NCI-H524 (cell line): Measurements from ENCODE around the gene CARMIL3.

Experiments
- DNase-seq, 2 experiments: peaks; one replicate each; lab custom pipeline; 2025; lab: John Stamatoyannopoulos, UW

CARMIL3 gene

DNA sequence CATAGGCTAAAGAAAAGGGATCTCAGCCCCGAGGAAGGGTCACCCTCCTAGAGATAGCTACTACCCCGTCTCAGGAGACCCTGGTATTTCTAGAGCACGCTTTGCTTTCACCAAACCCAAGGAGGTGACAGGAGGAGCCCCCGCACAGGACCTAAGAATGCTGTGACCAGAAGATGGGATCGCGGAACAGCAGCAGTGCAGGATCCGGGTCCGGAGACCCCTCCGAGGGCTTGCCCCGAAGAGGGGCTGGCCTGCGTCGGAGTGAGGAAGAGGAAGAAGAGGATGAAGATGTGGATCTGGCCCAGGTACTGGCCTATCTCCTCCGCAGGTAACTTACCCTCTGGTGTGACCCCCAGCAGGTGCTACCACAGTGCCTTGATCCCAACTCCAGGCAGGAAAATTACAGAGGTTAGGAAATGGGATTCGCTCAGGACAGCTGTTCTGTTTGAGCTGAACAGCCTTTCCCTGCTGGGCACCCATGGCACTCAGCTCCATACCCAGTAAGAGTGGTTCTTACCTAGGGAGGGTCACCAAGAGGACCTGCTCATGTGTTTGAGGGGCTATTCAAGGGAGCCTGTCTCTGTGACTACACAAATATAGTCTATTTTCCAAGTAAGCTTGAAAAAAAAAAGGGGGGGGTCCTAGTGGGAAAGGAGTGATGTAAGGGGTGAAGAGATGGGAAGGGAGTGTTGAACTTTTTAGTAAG lies 63.8 kb downstream of the CARMIL3 start:
- no peak for DNase-seq

DNA sequence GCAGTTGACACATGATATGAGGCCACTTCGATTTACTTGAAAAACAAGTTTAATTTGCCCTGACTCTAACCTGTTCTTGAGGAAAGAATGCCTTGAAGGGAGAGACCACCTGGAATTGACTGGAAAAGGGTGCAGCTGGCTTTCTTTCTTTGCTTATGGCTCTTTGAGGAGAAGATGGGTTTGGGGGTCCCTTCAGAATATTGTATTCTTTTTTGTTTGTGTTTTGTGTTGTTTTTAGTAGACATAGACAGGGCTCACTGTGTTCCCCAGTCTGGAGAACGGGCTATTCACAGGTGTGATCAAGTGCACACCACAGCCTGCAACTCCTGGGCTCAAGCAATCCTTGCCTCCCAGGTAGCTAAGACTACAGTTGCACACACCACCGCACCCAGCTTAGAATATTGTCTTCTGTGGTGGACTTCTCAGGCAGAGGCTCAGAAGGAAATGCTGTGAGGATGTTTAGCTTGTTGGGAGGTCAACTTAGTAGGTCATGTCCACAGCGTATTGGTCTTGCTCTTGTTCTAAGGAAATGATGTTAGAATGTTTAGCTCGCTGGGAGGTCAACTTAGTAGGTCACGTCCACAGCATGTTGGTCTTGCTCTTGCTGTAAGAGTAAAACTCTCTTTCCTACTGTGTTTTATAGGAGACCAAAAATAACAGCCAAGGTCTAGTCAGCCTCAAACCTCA lies 64.5 kb downstream of the CARMIL3 start:
- no peak for DNase-seq

DNA sequence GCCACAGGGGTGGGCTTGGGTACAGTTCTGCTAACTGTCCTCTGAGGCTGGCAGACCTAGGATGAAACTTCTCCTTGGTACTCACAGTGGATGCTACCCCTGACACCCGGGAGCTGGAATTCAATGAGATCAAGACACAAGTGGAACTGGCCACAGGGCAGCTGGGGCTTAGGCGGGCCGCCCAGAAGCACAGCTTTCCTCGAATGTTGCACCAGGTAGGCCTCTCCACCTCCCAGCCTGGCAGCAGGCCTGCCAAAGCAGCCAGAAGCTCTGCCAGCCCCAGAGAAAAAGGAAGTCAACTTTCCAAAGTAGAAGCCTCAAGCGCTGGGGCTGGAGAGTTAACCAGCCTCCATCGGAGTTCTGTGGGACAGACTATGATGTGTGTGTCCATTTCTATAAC lies 65.4 kb downstream of the CARMIL3 start:
- DNase-seq = no peak
